Stromal cell of bone marrow (primary cell): Measurements from ENCODE around the gene DNAJC5.
"Not testable (repeated sequence)": the region's sequence is repeated elsewhere in the genome, so short reads cannot be mapped to it uniquely, and the experiment has no call there.

Experiments
- DNase-seq: peaks from one replicate; pipeline ENCODE4 v3.0.0-alpha.2; 2012; ENCODE audit warnings: low read depth

DNAJC5 gene

DNA sequence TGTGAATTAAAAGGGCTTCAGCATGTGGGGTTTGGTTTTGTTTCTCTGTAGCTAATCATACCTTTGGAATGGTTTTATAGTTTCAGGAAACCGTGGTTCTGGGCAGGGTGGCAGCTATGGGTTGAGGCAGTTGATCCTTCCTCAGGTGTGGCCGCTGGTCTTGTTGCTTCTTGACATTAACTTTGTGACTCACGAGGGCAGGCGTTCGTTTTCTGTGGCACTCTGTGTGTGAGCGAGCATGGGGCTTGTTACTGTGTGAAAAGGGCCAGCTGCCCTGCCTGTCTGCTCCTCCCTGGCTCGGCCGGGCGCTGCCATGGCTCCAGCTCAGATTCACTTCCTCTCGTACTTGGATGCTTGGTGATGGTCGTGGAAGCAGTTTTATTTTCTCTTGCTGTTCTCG, 16.2 kb downstream of the DNAJC5 start:
- no peak for DNase-seq

DNA sequence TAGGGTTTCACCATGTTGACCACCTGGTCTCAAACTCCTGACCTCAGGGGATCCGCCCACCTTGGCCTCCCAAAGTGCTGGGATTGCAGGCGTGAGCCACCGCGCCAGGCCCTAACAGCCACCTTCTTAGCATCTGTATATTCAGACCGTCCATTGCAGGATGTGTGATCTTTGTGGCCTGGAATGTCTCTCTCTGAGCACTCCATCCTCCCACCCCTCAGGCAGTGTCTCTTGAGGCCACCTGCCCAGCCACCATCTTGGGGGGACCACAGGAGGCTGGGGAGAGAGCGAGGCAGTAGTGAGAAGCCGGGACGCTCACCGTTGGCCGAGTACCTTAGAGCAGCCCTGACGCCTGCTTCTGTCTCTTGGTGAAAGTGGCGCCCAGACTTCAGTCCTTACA, 18.8 kb downstream of the DNAJC5 start:
- no peak for DNase-seq

GRCh38 chr20:63915471-63915870, 20.5 kb downstream of the DNAJC5 start:
- no peak for DNase-seq

GRCh38 chr20:63916371-63916939, 21.5 kb downstream of the DNAJC5 start:
- not testable (repeated sequence) for DNase-seq

DNA sequence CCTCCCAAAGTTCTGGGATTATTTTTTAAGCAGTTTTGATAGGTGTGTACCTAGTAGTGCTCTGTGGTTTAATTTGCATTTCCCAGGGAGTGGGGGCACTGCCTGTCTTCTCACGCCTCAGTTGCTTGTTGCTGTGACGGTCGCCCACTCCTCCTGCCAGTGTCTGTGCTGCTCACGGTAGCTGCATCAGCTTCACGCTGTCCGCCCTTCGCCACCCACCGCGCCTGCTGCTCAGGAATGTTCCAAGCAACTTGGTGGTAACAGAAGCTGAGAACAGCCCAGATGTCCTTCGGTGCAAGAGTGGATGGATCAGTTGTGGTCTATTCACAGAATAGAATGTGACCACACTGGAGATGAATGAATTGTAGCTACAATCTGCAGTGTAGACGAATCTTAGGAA, 22.9 kb downstream of the DNAJC5 start:
- DNase-seq = no peak

DNA sequence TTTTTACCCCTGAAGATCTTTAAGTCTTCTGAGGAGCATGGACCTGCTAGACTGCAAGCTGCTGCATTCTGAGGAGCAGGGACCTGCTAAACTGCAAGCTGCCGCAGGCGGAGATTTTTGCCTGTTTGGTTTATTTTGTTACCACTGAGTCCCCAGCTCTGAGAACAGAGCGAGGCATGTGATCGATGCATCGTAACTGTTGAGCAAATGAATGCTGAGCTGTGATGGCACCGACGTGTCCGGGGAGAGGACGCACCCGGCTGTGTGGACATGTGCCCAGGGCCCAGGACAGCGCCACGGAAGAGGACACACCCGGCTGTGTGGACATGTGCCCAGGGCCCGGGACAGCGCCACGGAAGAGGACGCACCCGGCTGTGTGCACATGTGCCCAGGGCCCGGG, 24.2 kb downstream of the DNAJC5 start:
- DNase-seq = no peak

DNA sequence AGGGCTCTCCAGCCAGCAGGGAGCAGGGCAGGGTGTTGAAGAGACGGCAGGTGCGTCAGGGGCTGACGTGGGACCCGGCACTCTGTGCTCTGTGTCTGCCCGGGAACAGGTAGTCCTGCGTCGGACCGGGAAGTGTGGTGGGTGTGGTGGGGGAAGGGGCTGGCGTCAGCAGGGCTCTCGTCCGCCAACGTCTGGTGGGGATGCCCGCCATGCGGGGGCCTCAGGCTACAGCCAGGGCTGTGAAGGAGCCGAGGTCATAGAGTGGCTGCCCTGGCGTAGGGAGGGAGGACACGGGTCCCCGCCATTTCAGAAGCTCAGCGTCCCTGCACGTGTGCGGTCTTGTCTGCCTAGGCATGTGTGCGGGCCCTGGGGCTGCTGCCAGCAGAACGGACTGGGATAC, 25.3 kb downstream of the DNAJC5 start:
- no peak for DNase-seq

- DNase-seq = no peak
Observed at GRCh38 chr20:63923651-63924050, 28.7 kb downstream of the DNAJC5 start.

DNA sequence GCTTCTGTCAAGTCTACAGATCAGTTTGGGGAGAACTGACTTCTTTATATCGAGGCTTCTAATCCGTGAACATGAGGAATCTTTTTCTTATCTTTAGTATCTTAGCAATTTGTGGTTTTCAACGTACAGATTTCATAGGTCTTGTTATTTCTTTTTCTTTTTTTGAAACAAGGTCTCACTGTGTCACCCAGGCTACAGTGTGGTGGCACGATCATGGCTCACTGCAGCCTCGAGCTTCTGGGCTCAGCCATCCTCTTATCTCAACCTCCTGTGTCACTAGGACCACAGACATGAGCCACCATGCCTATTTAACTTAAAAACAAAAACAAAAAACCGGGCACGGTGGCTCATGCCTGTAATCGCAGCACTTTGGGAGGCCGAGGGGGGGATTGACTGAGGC, 29.3 kb downstream of the DNAJC5 start:
- DNase-seq = no peak

- DNase-seq = no peak
Observed at GRCh38 chr20:63926298-63926697, 31.4 kb downstream of the DNAJC5 start.

- no peak for DNase-seq
Observed at GRCh38 chr20:63929071-63929470, 34.1 kb downstream of the DNAJC5 start.

GRCh38 chr20:63929473-63929883, 34.6 kb downstream of the DNAJC5 start:
- DNase-seq = not testable (repeated sequence)

GRCh38 chr20:63930971-63931553, 36.1 kb downstream of the DNAJC5 start:
- no peak for DNase-seq

GRCh38 chr20:63931735-63932134, 36.8 kb downstream of the DNAJC5 start:
- DNase-seq = no peak

DNA sequence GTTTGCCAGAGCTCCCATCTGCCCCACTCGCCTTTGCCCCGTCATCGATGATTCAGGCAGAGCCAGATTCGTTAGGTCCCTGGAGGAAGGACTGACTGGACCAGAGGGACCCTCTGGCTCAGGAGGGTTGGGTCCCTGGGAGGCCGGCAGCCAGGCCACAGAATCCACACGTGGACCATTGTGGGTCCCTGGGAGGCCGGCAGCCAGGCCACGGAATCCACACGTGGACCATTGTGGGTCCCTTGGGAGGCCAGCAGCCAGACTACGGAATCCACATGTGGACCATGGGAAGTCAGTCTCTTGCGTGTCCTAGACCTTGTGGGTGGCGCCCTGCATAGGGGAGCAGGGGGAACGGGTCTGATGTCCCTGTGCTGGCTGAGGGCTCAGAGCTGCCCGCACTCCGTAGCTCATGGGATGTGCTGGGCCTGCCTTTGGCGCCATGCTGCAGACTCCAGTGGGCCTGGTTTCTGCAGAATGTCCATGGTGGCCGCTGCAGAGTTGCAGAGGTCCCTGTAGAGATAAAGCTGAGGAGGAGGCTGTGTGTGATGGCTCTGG, 37.8 kb downstream of the DNAJC5 start:
- no peak for DNase-seq

- no peak for DNase-seq
Observed at GRCh38 chr20:63933646-63934045, 38.7 kb downstream of the DNAJC5 start.

DNA sequence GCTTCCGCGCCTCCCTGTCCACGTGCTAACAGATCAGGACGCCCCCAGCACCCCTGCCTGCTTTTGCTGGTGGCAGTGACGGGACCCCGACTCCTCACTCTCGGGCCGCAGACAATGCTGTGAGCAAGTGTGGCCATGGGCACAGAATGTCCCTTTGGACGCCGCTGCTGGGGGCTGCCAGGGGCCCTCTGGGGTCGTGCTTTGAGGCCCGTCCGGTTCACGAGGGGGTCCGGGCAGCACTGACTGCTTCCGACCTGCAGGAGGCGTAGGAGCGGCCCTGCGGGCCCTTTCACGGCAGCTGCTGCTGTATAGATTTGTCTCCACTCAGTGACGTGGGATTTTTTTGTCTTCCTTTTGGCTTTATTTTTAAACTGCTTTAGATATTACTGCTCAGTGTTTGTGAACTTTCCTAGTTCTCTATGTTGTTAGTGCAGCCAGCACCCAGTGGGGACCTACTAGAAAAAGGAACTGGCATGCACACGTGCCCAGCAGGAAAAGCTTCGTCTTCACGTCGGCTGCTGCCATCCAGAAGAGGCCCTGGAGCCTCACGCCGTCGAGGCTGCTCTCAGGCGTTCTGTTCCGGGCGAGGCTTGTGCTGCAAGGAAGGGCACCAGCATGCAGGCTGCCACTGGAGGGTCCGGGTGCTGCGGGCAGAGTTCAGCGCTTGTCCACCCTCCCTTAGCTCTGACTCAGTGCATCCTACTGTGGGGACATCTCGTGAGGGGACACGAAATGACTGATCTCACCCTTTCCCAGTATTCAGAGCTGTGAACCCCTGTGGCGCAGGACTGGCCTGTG, 39.5 kb downstream of the DNAJC5 start:
- no peak for DNase-seq

GRCh38 chr20:63935447-63935846, 40.5 kb downstream of the DNAJC5 start:
- no peak for DNase-seq

GRCh38 chr20:63937596-63937995, 42.7 kb downstream of the DNAJC5 start:
- DNase-seq = no peak

GRCh38 chr20:63939061-63939935, 44.4 kb downstream of the DNAJC5 start:
- DNase-seq = no peak

DNA sequence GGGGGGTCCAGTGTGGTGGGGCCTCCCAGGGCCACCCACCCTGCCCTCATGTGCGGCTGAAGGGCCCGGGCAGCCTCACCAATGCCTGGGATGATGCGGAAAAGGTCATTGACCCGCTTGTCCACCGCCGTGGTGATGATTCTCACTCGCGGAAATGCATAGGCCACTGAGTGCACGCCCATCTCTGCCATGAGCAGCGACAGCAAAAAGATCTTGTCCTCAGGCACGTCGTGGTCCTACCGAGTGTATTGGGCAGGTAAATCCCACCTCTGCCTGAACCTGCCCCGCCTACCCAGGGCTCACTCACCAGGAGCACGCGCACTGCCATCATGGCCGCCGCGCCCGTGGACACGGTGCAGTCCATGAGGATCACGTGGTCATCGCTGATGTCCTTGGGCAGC, 45.1 kb downstream of the DNAJC5 start:
- no peak for DNase-seq
